ENCODE measurements around the gene MAGI2. TPM values are rescaled to one million over a fixed set of nuclear protein-coding genes. Genes with fewer than 3 reads are reported as not detected.

MAGI2 gene
- polyA plus RNA-seq, 4 donors, result 0.22 to 2.1 (median 1.5) TPM

DNA sequence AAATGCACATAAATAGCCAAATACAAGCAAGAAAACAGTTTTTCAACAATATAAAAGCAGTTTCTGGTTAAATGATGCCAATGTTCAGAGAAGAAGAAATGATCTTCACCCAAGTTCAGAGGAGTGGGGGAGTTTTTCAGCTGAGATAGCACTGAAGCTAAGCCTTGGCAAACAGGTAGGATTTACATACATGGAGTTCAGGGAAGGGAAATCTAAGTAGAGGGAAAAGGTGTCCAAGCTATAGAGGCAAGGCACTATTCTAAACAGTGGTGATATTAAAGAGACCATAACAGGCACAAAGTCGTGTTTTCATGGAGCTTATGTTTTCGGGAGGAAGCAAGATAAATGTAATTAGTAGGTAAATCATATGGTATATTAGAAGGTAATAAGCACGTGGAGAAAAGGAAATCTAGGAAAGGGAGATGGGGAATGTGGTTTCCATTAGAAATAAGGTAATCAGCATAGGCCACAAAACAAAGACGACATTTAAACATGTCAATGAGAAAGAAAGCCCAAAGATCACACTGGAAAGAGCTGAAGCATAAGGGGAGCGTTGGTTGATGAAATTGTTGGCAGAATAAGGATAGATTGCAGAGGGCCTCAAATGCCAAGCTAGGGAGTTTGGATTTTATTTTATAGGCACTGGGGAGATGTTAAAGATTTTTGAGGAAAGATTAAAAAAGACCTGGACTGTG lies 704.3 kb downstream of the MAGI2 start:
- no peak for DNase-seq
- WGBS, 3 donors, result 61 to 66% (median 63%) methylated on average over 5 of the region's 5 CpGs
- no peaks in the 10 kb centered on the region for H3K4me1 ChIP-seq (ENCODE audit: control insufficient read depth in 3 of 3, insufficient read depth in 2 of 3, low read depth in 1 of 3, low read length in 2 of 3)
- H3K4me3 ChIP-seq (ENCODE audit: low read depth in 1 of 3, low read length in 3 of 3), result no peak overlapping the region
- H3K27me3 ChIP-seq (ENCODE audit: control insufficient read depth in 3 of 3, insufficient read depth in 3 of 3, low read length in 3 of 3), result no peaks in the 10 kb centered on the region
- H3K36me3 ChIP-seq (ENCODE audit: control insufficient read depth in 3 of 3, insufficient read depth in 2 of 3, low read depth in 1 of 3, low read length in 3 of 3), result no peaks in the 10 kb centered on the region
- no peak overlapping the region for H3K27ac ChIP-seq (ENCODE audit: low read depth in 1 of 3, low read length in 2 of 3)
- no peaks in the 10 kb centered on the region for H3K9me3 ChIP-seq (ENCODE audit: control insufficient read depth in 2 of 2, insufficient read depth in 1 of 2, low read depth in 1 of 2, low read length in 1 of 2)
- no peak for FAIRE-seq

DNA sequence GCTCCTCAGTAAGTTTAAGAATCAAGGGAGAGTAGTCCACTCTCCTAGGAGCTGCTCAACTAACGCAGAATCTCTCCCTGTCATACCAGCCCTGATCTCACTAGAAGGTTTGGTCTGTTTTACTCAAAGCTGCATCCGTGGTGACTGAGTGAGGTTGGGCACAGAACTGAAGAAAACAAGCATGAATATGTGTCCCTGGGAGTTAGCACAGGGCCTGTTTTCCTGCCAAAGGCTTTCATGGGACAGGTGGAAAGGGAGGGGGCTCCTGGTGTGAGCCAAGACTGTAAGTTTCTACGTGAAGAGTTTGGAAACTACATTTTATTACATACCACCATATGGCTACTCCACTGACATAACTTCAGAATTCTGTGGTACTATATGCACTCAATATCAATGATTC lies 705.9 kb downstream of the MAGI2 start:
- no peak for FAIRE-seq
- H3K27ac ChIP-seq (ENCODE audit: low read depth in 1 of 3, low read length in 2 of 3), result no peak overlapping the region
- peaks cover 0 to 1% of the 10 kb centered on the region in 2 donors for H3K9me3 ChIP-seq (ENCODE audit: control insufficient read depth in 2 of 2, insufficient read depth in 1 of 2, low read depth in 1 of 2, low read length in 1 of 2)
- DNase-seq, result no peak
- no peaks in the 10 kb centered on the region for H3K36me3 ChIP-seq (ENCODE audit: control insufficient read depth in 3 of 3, insufficient read depth in 2 of 3, low read depth in 1 of 3, low read length in 3 of 3)
- no peaks in the 10 kb centered on the region for H3K4me1 ChIP-seq (ENCODE audit: control insufficient read depth in 3 of 3, insufficient read depth in 2 of 3, low read depth in 1 of 3, low read length in 2 of 3)
- no peak overlapping the region for H3K4me3 ChIP-seq (ENCODE audit: low read depth in 1 of 3, low read length in 3 of 3)
- H3K27me3 ChIP-seq (ENCODE audit: control insufficient read depth in 3 of 3, insufficient read depth in 3 of 3, low read length in 3 of 3), result peaks cover 0 to 2% (median 0%) of the 10 kb centered on the region in 3 donors
- 63 to 66% (median 64%) methylated on average over 3 of the region's 3 CpGs for WGBS, 3 donors

DNA sequence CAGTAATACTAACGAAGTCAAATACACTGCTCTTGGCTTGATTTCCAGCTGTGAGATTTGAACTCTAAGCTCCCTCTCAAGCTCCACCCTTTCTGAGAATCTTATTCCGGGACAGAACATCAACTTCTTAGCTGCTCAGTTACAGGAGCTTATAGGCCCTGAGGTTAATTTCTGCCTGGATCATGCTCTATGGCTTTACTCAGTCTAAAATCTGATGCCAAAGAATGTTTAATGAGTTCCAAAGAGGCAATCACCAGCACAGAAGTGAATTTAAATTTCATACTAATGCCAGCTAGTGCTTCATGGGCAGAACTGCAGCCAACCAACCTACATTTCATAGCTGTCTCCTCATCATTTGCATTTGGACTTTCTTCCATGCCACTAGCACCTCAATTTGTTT lies 707.2 kb downstream of the MAGI2 start:
- H3K27me3 ChIP-seq (ENCODE audit: control insufficient read depth in 3 of 3, insufficient read depth in 3 of 3, low read length in 3 of 3), result peaks cover 0 to 2% (median 0%) of the 10 kb centered on the region in 3 donors
- no peaks in the 10 kb centered on the region for H3K36me3 ChIP-seq (ENCODE audit: control insufficient read depth in 3 of 3, insufficient read depth in 2 of 3, low read depth in 1 of 3, low read length in 3 of 3)
- H3K4me3 ChIP-seq (ENCODE audit: low read depth in 1 of 3, low read length in 3 of 3), result no peak overlapping the region
- H3K27ac ChIP-seq (ENCODE audit: low read depth in 1 of 3, low read length in 2 of 3), result no peak overlapping the region
- WGBS, 3 donors, result 56 to 62% (median 57%) methylated on average over 2 of the region's 2 CpGs
- H3K4me1 ChIP-seq (ENCODE audit: control insufficient read depth in 3 of 3, insufficient read depth in 2 of 3, low read depth in 1 of 3, low read length in 2 of 3), result no peaks in the 10 kb centered on the region
- peaks cover 0 to 1% of the 10 kb centered on the region in 2 donors for H3K9me3 ChIP-seq (ENCODE audit: control insufficient read depth in 2 of 2, insufficient read depth in 1 of 2, low read depth in 1 of 2, low read length in 1 of 2)
- DNase-seq (no peak), FAIRE-seq (no peak)

DNA sequence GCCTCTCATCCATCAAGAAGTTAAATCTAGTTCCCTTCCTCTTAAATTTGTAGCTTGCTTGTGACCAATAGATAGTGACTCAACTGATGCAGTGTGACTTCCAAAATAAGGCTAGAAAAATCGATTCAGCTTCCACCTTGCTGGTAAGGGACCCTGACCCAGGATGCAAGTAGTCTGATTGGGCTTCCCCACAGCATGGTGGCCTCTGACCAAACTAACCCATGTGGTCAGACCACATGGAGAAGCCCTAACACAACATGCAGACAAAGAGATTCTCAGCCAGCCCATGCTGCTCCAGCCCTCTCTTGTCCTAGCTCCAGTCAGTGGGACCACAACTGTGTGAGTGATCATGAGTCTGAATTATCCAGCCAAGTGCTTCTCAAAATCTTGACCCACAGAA lies 710.8 kb downstream of the MAGI2 start:
- Histone ChIP-seq H3K9me3 (ENCODE audit: control insufficient read depth in 2 of 2, insufficient read depth in 1 of 2, low read depth in 1 of 2, low read length in 1 of 2) (peaks cover 0 to 1% of the 10 kb centered on the region in 2 donors), H3K4me1 (ENCODE audit: control insufficient read depth in 3 of 3, insufficient read depth in 2 of 3, low read depth in 1 of 3, low read length in 2 of 3) (no peaks in the 10 kb centered on the region), H3K27me3 (ENCODE audit: control insufficient read depth in 3 of 3, insufficient read depth in 3 of 3, low read length in 3 of 3) (peaks cover 0 to 2% (median 0%) of the 10 kb centered on the region in 3 donors), H3K36me3 (ENCODE audit: control insufficient read depth in 3 of 3, insufficient read depth in 2 of 3, low read depth in 1 of 3, low read length in 3 of 3) (no peaks in the 10 kb centered on the region), H3K27ac (ENCODE audit: low read depth in 1 of 3, low read length in 2 of 3) (no peak overlapping the region), H3K4me3 (ENCODE audit: low read depth in 1 of 3, low read length in 3 of 3) (no peak overlapping the region)
- FAIRE-seq (no peak), DNase-seq (no peak)
- 20 to 51% (median 30%) methylated on average over 1 of the region's 1 CpG for WGBS, 3 donors

DNA sequence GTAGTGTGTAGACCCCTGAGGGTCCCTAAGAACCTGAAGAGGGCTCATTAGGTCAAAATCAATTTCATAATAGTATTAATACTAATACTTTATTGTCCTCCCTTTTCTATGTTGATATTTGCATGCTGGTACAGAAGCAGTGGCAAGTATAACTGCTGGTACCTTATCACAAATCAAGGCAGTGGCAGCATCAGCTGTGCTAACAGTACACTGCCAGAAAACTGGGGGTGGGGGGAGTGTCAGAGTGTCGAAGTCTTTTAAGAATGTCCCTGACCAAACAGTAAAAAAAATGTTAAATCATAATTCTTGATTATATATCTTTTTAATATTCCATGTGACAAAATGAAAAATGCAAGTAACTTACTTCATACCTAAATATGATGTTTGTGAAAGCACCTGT lies 716.9 kb downstream of the MAGI2 start:
- no peaks in the 10 kb centered on the region for H3K4me1 ChIP-seq (ENCODE audit: control insufficient read depth in 3 of 3, insufficient read depth in 2 of 3, low read depth in 1 of 3, low read length in 2 of 3)
- H3K27me3 ChIP-seq (ENCODE audit: control insufficient read depth in 3 of 3, insufficient read depth in 3 of 3, low read length in 3 of 3), result no peaks in the 10 kb centered on the region
- H3K9me3 ChIP-seq (ENCODE audit: control insufficient read depth in 2 of 2, insufficient read depth in 1 of 2, low read depth in 1 of 2, low read length in 1 of 2), result no peaks in the 10 kb centered on the region
- DNase-seq (no peak), FAIRE-seq (no peak)
- no peaks in the 10 kb centered on the region for H3K36me3 ChIP-seq (ENCODE audit: control insufficient read depth in 3 of 3, insufficient read depth in 2 of 3, low read depth in 1 of 3, low read length in 3 of 3)
- no peak overlapping the region for H3K4me3 ChIP-seq (ENCODE audit: low read depth in 1 of 3, low read length in 3 of 3)
- H3K27ac ChIP-seq (ENCODE audit: low read depth in 1 of 3, low read length in 2 of 3), result no peak overlapping the region
- WGBS, 3 donors, result 26 to 41% (median 38%) methylated on average over 1 of the region's 1 CpG

DNA sequence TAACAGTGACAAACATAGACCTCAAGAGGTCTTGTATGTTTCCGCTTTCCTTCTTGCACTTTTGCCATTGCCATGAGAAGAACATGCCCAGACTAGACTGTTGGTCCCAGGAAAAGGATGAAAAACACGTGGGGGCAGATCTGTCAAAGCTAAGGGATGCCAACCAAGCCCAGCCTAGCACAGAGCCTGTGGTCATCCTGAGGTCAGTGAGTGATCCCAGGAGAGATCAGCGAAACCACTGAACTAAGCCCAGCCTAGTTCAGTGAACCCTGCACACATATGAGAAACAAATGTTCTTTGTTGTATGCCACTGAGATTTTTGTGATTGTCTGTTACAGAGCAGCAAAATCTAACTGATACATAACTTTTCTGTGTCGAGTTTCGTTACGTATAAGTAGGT lies 718.8 kb downstream of the MAGI2 start:
- Histone ChIP-seq H3K4me1 (ENCODE audit: control insufficient read depth in 3 of 3, insufficient read depth in 2 of 3, low read depth in 1 of 3, low read length in 2 of 3) (no peaks in the 10 kb centered on the region), H3K27me3 (ENCODE audit: control insufficient read depth in 3 of 3, insufficient read depth in 3 of 3, low read length in 3 of 3) (no peaks in the 10 kb centered on the region), H3K36me3 (ENCODE audit: control insufficient read depth in 3 of 3, insufficient read depth in 2 of 3, low read depth in 1 of 3, low read length in 3 of 3) (no peaks in the 10 kb centered on the region), H3K9me3 (ENCODE audit: control insufficient read depth in 2 of 2, insufficient read depth in 1 of 2, low read depth in 1 of 2, low read length in 1 of 2) (no peaks in the 10 kb centered on the region), H3K4me3 (ENCODE audit: low read depth in 1 of 3, low read length in 3 of 3) (no peak overlapping the region), H3K27ac (ENCODE audit: low read depth in 1 of 3, low read length in 2 of 3) (no peak overlapping the region)
- 80 to 82% (median 81%) methylated on average over 6 of the region's 6 CpGs for WGBS, 3 donors
- FAIRE-seq, result no peak
- DNase-seq, result no peak

DNA sequence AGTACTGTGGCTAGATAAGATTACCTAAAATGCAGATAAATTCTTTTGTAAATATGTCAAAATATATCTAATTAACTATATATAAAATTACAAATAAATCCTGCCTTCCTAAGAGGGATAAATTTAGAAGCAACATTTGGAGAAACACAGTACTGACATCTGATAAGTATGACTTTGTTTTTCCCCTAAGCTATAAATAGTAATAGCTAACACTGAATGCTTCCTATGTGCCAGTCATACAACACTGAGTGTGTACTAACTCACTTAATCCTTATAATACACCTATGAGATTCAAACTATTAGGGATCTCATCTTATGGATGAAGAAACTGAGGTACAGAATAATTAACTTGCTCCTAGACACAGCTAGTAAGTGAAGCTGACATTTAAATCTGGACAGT lies 733.4 kb downstream of the MAGI2 start:
- Histone ChIP-seq H3K27me3 (ENCODE audit: control insufficient read depth in 3 of 3, insufficient read depth in 3 of 3, low read length in 3 of 3) (no peaks in the 10 kb centered on the region), H3K9me3 (ENCODE audit: control insufficient read depth in 2 of 2, insufficient read depth in 1 of 2, low read depth in 1 of 2, low read length in 1 of 2) (no peaks in the 10 kb centered on the region), H3K4me3 (ENCODE audit: low read depth in 1 of 3, low read length in 3 of 3) (no peak overlapping the region), H3K36me3 (ENCODE audit: control insufficient read depth in 3 of 3, insufficient read depth in 2 of 3, low read depth in 1 of 3, low read length in 3 of 3) (no peaks in the 10 kb centered on the region), H3K27ac (ENCODE audit: low read depth in 1 of 3, low read length in 2 of 3) (no peak overlapping the region), H3K4me1 (ENCODE audit: control insufficient read depth in 3 of 3, insufficient read depth in 2 of 3, low read depth in 1 of 3, low read length in 2 of 3) (no peaks in the 10 kb centered on the region)
- FAIRE-seq (no peak), DNase-seq (no peak)

DNA sequence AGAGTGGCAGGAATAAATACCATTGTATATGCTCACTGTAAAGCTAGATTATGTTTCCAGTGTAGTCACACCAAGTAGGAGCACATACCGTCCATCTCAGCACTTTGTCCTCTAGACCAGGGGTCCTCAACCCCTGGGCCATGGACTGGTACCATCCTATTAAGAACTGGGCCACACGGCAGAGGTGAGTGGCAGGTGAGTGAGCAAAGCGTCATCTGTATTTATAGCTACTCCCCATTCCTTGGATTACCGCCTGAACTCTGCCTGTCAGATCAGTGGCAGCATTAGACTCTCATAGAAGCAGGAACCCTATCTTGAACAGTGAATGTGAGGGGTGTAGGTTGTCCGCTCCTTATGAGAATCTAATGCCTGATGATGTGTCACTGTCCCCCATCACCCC lies 735.3 kb downstream of the MAGI2 start:
- Histone ChIP-seq H3K27ac (ENCODE audit: low read depth in 1 of 3, low read length in 2 of 3) (no peak overlapping the region), H3K9me3 (ENCODE audit: control insufficient read depth in 2 of 2, insufficient read depth in 1 of 2, low read depth in 1 of 2, low read length in 1 of 2) (no peaks in the 10 kb centered on the region), H3K4me3 (ENCODE audit: low read depth in 1 of 3, low read length in 3 of 3) (no peak overlapping the region), H3K4me1 (ENCODE audit: control insufficient read depth in 3 of 3, insufficient read depth in 2 of 3, low read depth in 1 of 3, low read length in 2 of 3) (no peaks in the 10 kb centered on the region), H3K27me3 (ENCODE audit: control insufficient read depth in 3 of 3, insufficient read depth in 3 of 3, low read length in 3 of 3) (no peaks in the 10 kb centered on the region), H3K36me3 (ENCODE audit: control insufficient read depth in 3 of 3, insufficient read depth in 2 of 3, low read depth in 1 of 3, low read length in 3 of 3) (no peaks in the 10 kb centered on the region)
- FAIRE-seq (no peak), DNase-seq (no peak)
- WGBS, 3 donors, result 77 to 93% (median 81%) methylated on average over 5 of the region's 5 CpGs

DNA sequence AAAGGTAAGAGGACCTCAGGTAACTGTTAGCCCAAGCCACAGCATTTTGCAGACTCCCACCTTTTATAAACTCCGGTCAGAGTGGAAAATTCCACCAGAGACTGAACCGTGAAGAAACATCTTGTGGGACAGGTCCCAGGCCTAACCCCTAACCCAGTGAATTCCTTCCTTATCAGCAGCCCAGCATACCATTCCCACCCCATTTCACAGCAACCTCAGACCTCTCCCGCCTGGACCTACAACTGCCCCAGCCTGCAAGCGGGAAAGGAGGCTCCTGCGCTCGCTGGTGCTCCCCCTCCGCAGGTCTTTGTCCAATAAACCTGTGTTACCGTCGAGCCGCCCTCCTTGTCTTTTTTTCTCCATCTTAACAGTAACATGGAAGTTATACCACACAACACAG lies 736.6 kb downstream of the MAGI2 start:
- Histone ChIP-seq H3K4me3 (ENCODE audit: low read depth in 1 of 3, low read length in 3 of 3) (no peak overlapping the region), H3K4me1 (ENCODE audit: control insufficient read depth in 3 of 3, insufficient read depth in 2 of 3, low read depth in 1 of 3, low read length in 2 of 3) (no peaks in the 10 kb centered on the region), H3K27ac (ENCODE audit: low read depth in 1 of 3, low read length in 2 of 3) (no peak overlapping the region), H3K36me3 (ENCODE audit: control insufficient read depth in 3 of 3, insufficient read depth in 2 of 3, low read depth in 1 of 3, low read length in 3 of 3) (no peaks in the 10 kb centered on the region), H3K27me3 (ENCODE audit: control insufficient read depth in 3 of 3, insufficient read depth in 3 of 3, low read length in 3 of 3) (no peaks in the 10 kb centered on the region), H3K9me3 (ENCODE audit: control insufficient read depth in 2 of 2, insufficient read depth in 1 of 2, low read depth in 1 of 2, low read length in 1 of 2) (no peaks in the 10 kb centered on the region)
- FAIRE-seq, result no peak
- DNase-seq, result no peak
- 45 to 60% (median 51%) methylated on average over 10 of the region's 10 CpGs for WGBS, 3 donors
